Smooth muscle cell (in vitro differentiated cells): ENCODE measurements around the gene MRAP. TPM values are rescaled to one million over a fixed set of nuclear protein-coding genes. Genes with fewer than 3 reads are reported as not detected.
"Not testable (repeated sequence)": the region's sequence is repeated elsewhere in the genome, so short reads cannot be mapped to it uniquely, and the experiment has no call there.

Experiments used
- DNase-seq: peaks from one replicate; lab custom pipeline; 2025; ENCODE audit not compliant: unreplicated experiment; lab: John Stamatoyannopoulos, UW
- H2AFZ ChIP-seq: fragments of 200-600 bp; sonication (generic); 2 replicates; pipeline ENCODE4 v1.6.0; 2016; ENCODE audit warnings: antibody characterized with exemption, low read depth, mild to moderate bottlenecking
- H3F3A ChIP-seq: fragments of 200-600 bp; sonication (generic); 2 replicates; pipeline ENCODE4 v1.6.0; 2017; ENCODE audit warnings: antibody characterized with exemption, low read depth
- H3K27ac ChIP-seq: fragments of 200-600 bp; sonication (generic); 2 replicates; pipeline ENCODE4 v1.5.1; 2016; ENCODE audit warnings: low read depth, mild to moderate bottlenecking
- H3K27me3 ChIP-seq: fragments of 200-600 bp; sonication (generic); 2 replicates; pipeline ENCODE4 v1.6.1; 2016; ENCODE audit warnings: low read depth, mild to moderate bottlenecking
- H3K36me3 ChIP-seq: fragments of 200-600 bp; sonication (generic); 2 replicates; pipeline ENCODE4 v1.5.1; 2016; ENCODE audit warnings: low read depth
- H3K4me1 ChIP-seq: fragments of 200-600 bp; sonication (generic); 2 replicates; pipeline ENCODE4 v1.5.1; 2016; ENCODE audit warnings: low read depth
- H3K4me2 ChIP-seq: fragments of 200-600 bp; sonication (generic); 2 replicates; pipeline ENCODE4 v1.6.0; 2016; ENCODE audit warnings: mild to moderate bottlenecking
- H3K4me3 ChIP-seq: fragments of 200-600 bp; sonication (generic); 2 replicates; pipeline ENCODE4 v1.5.1; 2016; ENCODE audit warnings: mild to moderate bottlenecking
- H3K79me2 ChIP-seq: fragments of 200-600 bp; sonication (generic); 2 replicates; pipeline ENCODE4 v1.6.0; 2016; ENCODE audit warnings: low read depth, mild to moderate bottlenecking
- H3K9ac ChIP-seq: fragments of 200-600 bp; sonication (generic); 2 replicates; pipeline ENCODE4 v1.6.0; 2016; ENCODE audit warnings: low read depth
- H3K9me3 ChIP-seq: fragments of 200-600 bp; sonication (generic); replicated peaks from 2 replicates; pipeline ENCODE4 v1.5.1; 2016; ENCODE audit warnings: low read depth
- H4K20me1 ChIP-seq: fragments of 200-600 bp; sonication (generic); 2 replicates; pipeline ENCODE4 v1.6.0; 2016; ENCODE audit warnings: low read depth
- CTCF ChIP-seq: fragments of 200-600 bp; sonication (generic); IDR thresholded peaks from 2 replicates; pipeline ENCODE4 v1.5.1; 2017; ENCODE audit warnings: borderline replicate concordance, mild to moderate bottlenecking, antibody characterized with exemption; ENCODE audit not compliant: insufficient read depth, poor library complexity, severe bottlenecking
- WGBS: methylation state at CpG from one replicate; pipeline ENCODE4 v1.1.7; 2016; ENCODE audit warnings: low lambda C conversion rate; 5-methylcytosine and 5-hydroxymethylcytosine counted together
- polyA plus RNA-seq: library from polyadenylated mRNA; unstranded; fragments of >200 nt; fragmentation: Nextera tagmentation; extraction: Ambion mirVana; gene quantifications from 2 replicates; pipeline ENCODE4 v1.2.1, GENCODE V29; 2016
- total RNA-seq: library from RNA; depleted of rRNA; stranded (reverse); fragments of >200 nt; gene quantifications from 2 replicates; pipeline ENCODE4 v1.2.3, GENCODE V29; 2014

Gene MRAP
- total and polyA plus RNA-seq, 2 experiments from 2014 or later: not detected

DNA sequence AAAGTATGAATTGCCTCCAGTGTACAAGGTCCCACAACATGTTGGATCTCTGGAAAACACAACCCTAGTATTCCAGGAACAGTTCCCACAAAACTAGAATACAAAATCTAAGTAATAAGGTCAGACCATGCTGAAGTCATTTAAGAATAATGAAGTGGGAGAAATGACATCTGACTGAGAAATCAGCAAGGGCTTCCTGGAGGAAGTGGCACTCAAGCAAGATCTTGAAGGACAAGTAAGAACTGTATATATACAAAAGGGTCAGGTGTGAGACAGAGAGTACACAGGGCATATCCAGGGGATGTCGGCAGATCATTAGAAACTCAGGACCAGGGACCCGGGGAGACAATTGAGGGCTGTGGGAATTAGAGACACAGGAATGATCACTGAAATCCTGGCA lies 38.5 kb upstream of the MRAP start:
- Histone ChIP-seq H3K4me1 (no peaks in the 10 kb centered on the region), H3K4me2 (no peak overlapping the region), H3K27me3 (no peaks in the 10 kb centered on the region), H4K20me1 (no peaks in the 10 kb centered on the region), H3K27ac (no peak overlapping the region), H3K36me3 (no peaks in the 10 kb centered on the region), H3F3A (no peaks in the 10 kb centered on the region), H3K9ac (no peak overlapping the region), H3K9me3 (no peaks in the 10 kb centered on the region), H2AFZ (no peak overlapping the region), H3K4me3 (no peak overlapping the region), H3K79me2 (no peaks in the 10 kb centered on the region)
- DNase-seq: no peak
- TF ChIP-seq CTCF: no peak
- WGBS: 87% methylated on average over 2 of the region's 2 CpGs

DNA sequence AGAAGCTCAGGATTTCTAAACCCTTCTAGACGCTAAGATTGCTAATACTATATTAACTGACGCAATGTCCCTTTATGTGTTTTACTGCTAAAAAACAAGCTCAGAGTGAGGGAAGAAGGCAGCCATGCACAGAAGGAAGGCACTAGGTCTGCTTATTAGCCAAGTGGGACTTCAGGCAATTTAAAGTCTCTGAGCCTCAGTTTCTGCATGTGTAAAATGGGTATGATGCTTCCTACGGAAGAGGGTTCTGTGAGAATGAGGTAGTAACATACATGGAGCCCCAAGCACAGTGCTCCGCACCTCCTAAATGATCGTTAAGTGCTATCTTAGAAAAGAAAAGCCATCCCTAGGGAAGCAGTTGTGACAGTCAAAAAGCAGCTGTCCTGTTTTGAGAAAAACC lies 36.7 kb upstream of the MRAP start:
- no peaks in the 10 kb centered on the region for H3K9me3 ChIP-seq
- H4K20me1 ChIP-seq: no peaks in the 10 kb centered on the region
- DNase-seq: no peak
- no peak overlapping the region for H3K4me2 ChIP-seq
- H3K36me3 ChIP-seq: no peaks in the 10 kb centered on the region
- no peaks in the 10 kb centered on the region for H3K79me2 ChIP-seq
- no peak overlapping the region for H3K4me3 ChIP-seq
- no peak for TF ChIP-seq CTCF
- no peaks in the 10 kb centered on the region for H3F3A ChIP-seq
- no peaks in the 10 kb centered on the region for H3K27me3 ChIP-seq
- no peaks in the 10 kb centered on the region for H3K4me1 ChIP-seq
- no peak overlapping the region for H2AFZ ChIP-seq
- 95% methylated on average over 5 of the region's 5 CpGs for WGBS
- no peak overlapping the region for H3K27ac ChIP-seq
- H3K9ac ChIP-seq: no peak overlapping the region

DNA sequence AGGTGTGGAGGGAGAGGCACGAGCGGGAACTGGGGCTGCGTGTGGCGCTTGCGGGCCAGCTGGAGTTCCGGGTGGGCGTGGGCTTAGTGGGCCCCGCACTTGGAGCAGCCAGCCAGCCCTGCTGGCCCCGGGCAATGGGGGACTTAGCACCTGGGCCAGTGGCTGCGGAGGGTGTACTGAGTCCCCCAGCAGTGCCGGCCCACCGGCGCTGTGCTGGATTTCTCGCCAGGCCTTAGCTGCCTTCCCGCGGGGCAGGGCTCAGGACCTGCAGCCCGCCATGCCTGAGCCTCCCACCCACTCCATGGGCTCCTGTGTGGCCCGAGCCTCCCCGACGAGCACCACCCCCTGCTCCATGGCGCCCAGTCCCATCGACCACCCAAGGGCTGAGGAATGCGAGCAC lies 33.3 kb upstream of the MRAP start:
- not testable (repeated sequence) for H3K27ac ChIP-seq, H3K4me2 ChIP-seq, H3K9ac ChIP-seq, H3K4me3 ChIP-seq, H3K27me3 ChIP-seq, DNase-seq, H2AFZ ChIP-seq, H3K4me1 ChIP-seq, H4K20me1 ChIP-seq, H3K9me3 ChIP-seq, H3K36me3 ChIP-seq, H3K79me2 ChIP-seq, H3F3A ChIP-seq
- 92% methylated on average over 12 of the region's 23 CpGs for WGBS

DNA sequence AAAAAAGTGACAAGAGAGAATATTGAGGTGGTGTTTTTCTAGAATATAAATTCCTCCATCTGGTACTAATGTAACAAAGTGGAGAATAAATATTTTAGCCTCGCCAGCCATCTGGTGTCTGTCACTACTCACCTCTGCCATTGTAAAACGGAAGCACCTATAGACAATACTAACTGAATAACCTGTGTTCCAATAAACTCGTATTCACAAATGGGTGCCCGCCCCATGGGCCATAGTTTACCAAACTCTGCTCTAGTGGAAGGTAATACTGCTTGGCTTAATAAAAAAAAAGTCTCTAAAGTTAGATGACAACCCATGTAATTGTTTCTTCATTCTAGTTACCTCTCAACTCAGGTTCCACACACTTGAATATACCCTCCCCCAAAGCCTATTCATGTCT lies 27.9 kb upstream of the MRAP start:
- Histone ChIP-seq H3K4me2 (no peak overlapping the region), H3K4me3 (no peak overlapping the region), H3K36me3 (no peaks in the 10 kb centered on the region), H3K9ac (no peak overlapping the region), H3K4me1 (no peaks in the 10 kb centered on the region), H3K9me3 (no peaks in the 10 kb centered on the region), H3F3A (no peaks in the 10 kb centered on the region), H4K20me1 (no peaks in the 10 kb centered on the region), H3K27ac (no peak overlapping the region), H3K79me2 (peaks cover under 1% of the 10 kb centered on the region), H3K27me3 (no peaks in the 10 kb centered on the region), H2AFZ (no peak overlapping the region)
- WGBS: 97% methylated on average over 4 of the region's 4 CpGs
- TF ChIP-seq CTCF: no peak
- DNase-seq: no peak
